ENCODE data around the gene FHL1. TPM values are rescaled to one million over a fixed set of nuclear protein-coding genes. Genes with fewer than 3 reads are reported as not detected.

The FHL1 gene
- total RNA-seq, 1 donor from 2014 or later = 37.3 TPM

DNA sequence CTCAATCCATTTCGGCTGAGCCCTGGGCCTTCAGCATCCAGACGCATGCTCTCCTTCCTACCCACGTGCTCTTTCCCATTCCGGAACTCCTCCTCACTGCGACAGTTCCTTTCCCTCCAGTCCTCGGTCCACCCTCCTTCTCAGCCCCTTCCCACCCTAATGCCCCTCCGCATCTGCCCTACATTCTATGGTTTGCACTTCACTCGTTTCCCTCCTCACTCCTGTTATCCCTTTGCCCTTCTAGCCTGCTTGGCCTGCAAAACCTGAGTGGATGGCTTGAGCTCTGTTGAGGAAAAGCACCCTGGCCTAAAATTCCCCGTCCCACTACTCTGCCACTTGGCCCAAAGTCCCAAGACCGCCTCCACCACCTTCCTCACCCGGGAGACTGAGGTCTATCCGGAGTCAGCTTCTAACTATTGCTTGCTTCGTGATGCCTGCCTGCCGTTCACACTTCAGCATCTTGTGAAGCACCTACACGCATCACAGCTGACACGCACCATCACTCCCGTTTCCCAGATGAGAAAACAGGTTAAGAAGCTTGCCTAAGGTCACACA lies 65.3 kb downstream of the FHL1 start:
- Histone ChIP-seq H3K36me3 (ENCODE audit: control insufficient read depth, insufficient read depth, low read length) (no peaks in the 10 kb centered on the region), H3K27me3 (ENCODE audit: control insufficient read depth, insufficient read depth, low read length) (no peaks in the 10 kb centered on the region), H3K4me3 (ENCODE audit: low read depth, low read length) (no peak overlapping the region)
- TF ChIP-seq, protein P1, sequence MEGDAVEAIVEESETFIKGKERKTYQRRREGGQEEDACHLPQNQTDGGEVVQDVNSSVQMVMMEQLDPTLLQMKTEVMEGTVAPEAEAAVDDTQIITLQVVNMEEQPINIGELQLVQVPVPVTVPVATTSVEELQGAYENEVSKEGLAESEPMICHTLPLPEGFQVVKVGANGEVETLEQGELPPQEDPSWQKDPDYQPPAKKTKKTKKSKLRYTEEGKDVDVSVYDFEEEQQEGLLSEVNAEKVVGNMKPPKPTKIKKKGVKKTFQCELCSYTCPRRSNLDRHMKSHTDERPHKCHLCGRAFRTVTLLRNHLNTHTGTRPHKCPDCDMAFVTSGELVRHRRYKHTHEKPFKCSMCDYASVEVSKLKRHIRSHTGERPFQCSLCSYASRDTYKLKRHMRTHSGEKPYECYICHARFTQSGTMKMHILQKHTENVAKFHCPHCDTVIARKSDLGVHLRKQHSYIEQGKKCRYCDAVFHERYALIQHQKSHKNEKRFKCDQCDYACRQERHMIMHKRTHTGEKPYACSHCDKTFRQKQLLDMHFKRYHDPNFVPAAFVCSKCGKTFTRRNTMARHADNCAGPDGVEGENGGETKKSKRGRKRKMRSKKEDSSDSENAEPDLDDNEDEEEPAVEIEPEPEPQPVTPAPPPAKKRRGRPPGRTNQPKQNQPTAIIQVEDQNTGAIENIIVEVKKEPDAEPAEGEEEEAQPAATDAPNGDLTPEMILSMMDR (IDR thresholded peaks at IDR 0.05; ENCODE audit: insufficient read depth, low read length, poor library complexity, severe bottlenecking) = no peak
- DNase-seq (ENCODE audit: low read depth) = no peak

DNA sequence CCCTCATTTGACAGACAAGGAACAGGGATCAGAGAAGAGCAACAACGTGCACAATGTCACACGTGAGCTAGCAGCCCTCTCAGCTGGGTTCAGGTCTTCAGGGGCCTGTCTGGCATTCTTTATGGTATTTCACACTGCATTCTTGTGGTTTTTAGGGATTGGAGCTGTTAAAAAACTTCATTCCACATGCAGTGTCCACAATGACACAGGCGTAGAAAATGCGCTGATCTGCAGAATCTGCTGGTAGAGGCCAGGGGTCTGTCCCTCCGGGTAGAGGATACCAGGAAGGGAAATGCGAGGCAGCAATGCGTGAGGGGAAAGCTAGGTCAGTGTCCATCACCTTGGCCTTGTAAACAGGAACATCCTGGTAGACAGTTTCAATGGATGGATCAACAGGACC lies 67.2 kb downstream of the FHL1 start:
- DNase-seq (ENCODE audit: low read depth) = peak; percentile 71
- H3K36me3 ChIP-seq (ENCODE audit: control insufficient read depth, insufficient read depth, low read length) = no peaks in the 10 kb centered on the region
- H3K27me3 ChIP-seq (ENCODE audit: control insufficient read depth, insufficient read depth, low read length) = no peaks in the 10 kb centered on the region
- no peak overlapping the region for H3K4me3 ChIP-seq (ENCODE audit: low read depth, low read length)
- TF ChIP-seq, protein P1 (IDR thresholded peaks at IDR 0.05; ENCODE audit: insufficient read depth, low read length, poor library complexity, severe bottlenecking) = no peak

DNA sequence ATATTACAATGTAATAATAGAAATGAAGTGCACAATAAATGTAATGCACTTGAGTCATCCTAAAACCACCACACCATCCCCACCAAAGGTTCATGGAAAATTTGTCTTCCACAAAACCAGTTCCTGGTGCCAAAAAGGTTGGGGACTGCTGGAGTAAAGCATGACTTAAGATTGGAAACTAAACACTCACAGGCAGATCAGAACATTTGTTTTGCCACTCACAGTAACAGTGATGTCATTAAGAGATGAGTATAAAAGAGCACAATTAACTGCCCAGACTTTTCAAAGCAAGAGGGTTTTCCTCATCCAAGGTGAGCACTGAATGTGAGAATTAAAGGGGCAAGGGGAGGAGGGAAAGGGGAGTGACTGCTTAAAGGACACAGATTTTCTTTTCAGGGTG lies 68.2 kb downstream of the FHL1 start:
- no peaks in the 10 kb centered on the region for H3K27me3 ChIP-seq (ENCODE audit: control insufficient read depth, insufficient read depth, low read length)
- TF ChIP-seq, protein P1 (IDR thresholded peaks at IDR 0.05; ENCODE audit: insufficient read depth, low read length, poor library complexity, severe bottlenecking) = no peak
- no peak for DNase-seq (ENCODE audit: low read depth)
- H3K4me3 ChIP-seq (ENCODE audit: low read depth, low read length) = no peak overlapping the region
- no peaks in the 10 kb centered on the region for H3K36me3 ChIP-seq (ENCODE audit: control insufficient read depth, insufficient read depth, low read length)

DNA sequence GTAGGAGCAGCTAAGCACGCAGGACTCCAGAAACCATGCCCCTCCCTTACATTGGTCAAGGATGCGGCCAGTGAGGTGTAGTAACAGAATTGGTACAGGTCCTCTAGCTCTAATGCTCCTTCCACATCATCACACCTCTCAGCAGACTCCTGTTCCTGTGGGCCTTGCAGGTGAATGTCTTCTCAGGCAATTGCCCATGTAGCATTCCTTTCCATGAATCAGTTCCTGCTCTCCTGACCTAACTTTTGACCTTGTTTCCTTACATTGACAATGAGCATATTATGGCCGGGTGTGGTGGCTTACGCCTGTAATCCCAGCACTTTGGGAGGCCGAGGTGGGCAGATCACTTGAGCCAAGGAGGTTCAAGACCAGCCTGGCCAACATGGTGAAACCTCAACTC lies 72.6 kb downstream of the FHL1 start:
- H3K36me3 ChIP-seq (ENCODE audit: control insufficient read depth, insufficient read depth, low read length) = no peaks in the 10 kb centered on the region

DNA sequence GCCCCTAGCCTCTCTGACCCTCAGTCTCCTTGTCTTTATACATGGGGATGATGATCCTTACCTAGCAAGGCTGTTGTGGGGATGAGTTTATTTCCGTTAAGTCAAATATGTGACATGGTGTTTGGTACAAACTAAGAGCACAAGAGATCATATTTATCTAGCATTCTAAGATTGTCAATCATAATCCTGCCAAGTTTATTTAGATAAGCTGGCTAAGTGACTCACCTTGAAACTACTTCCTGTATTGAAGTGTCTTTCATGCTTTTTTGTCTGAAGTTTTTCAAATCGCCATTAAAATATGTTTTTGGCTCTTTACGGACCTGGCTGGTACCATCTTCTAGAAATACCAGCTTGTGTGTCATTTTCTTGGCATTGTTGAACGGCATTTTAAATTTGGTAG lies 73.2 kb downstream of the FHL1 start:
- TF ChIP-seq, protein P1 (IDR thresholded peaks at IDR 0.05; ENCODE audit: insufficient read depth, low read length, poor library complexity, severe bottlenecking) = no peak
- no peak overlapping the region for H3K4me3 ChIP-seq (ENCODE audit: low read depth, low read length)
- no peaks in the 10 kb centered on the region for H3K36me3 ChIP-seq (ENCODE audit: control insufficient read depth, insufficient read depth, low read length)
- DNase-seq (ENCODE audit: low read depth) = no peak
- no peaks in the 10 kb centered on the region for H3K27me3 ChIP-seq (ENCODE audit: control insufficient read depth, insufficient read depth, low read length)

More for the DNA sequence above, 72.6 kb downstream of the FHL1 start:
- H3K27me3 ChIP-seq (ENCODE audit: control insufficient read depth, insufficient read depth, low read length) = no peaks in the 10 kb centered on the region
- TF ChIP-seq, protein P1 (IDR thresholded peaks at IDR 0.05; ENCODE audit: insufficient read depth, low read length, poor library complexity, severe bottlenecking) = no peak
- H3K4me3 ChIP-seq (ENCODE audit: low read depth, low read length) = no peak overlapping the region
- no peak for DNase-seq (ENCODE audit: low read depth)

DNA sequence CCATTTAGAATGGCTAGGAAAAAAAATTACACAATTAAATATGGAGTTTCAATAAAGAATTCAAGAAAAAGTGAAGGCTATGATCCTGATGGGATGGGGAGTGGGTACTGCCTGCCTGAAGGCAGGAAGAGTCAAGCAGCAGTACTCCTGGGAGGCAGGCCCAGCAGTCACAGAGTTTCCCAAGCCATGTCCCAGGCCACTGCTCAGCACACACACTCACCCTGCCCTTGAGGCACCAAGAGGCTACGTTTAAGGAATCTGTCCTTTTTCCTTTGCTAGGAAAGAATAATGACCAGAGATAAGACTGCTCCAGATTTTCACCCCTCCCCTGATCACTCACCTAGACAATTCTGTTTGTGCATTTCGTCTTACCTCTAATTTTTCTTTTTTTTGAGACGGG lies 73.6 kb downstream of the FHL1 start:
- Histone ChIP-seq H3K27me3 (ENCODE audit: control insufficient read depth, insufficient read depth, low read length) (no peaks in the 10 kb centered on the region), H3K36me3 (ENCODE audit: control insufficient read depth, insufficient read depth, low read length) (no peaks in the 10 kb centered on the region), H3K4me3 (ENCODE audit: low read depth, low read length) (no peak overlapping the region)
- no peak for DNase-seq (ENCODE audit: low read depth)
- TF ChIP-seq, protein P1 (IDR thresholded peaks at IDR 0.05; ENCODE audit: insufficient read depth, low read length, poor library complexity, severe bottlenecking) = no peak

Measured in kidney epithelial cell (primary cell).